A673 (cell line): ENCODE measurements around the gene PA2G4. TPM values are rescaled to one million over a fixed set of nuclear protein-coding genes. Genes with fewer than 3 reads are reported as not detected.

Experiments used
- BruUV-seq: library from RNA; stranded (reverse); fragments of 400-500 nt; replicated peaks from 2 replicates; lab custom pipeline; 2021; lab: Mats Ljungman, UMichigan
- CTCF ChIA-PET: fragments of 300-600 bp; sonication (Branson Sonifier 250); formaldehyde crosslinking; loops from one replicate; lab custom pipeline; 2022; ENCODE audit warnings: antibody characterized with exemption; lab: Charles Lee
- POLR2A ChIA-PET: fragments of 300-600 bp; sonication (Branson Sonifier 250); formaldehyde crosslinking; loops from one replicate; lab custom pipeline; 2022; ENCODE audit warnings: antibody characterized with exemption; ENCODE audit not compliant: low non-redundant PET; lab: Charles Lee
- DNase-seq: peaks from one replicate; pipeline ENCODE4 v3.0.0-alpha.2; 2015; ENCODE audit warnings: low spot score
- H3K27ac ChIP-seq: fragments of 200-600 bp; sonication (generic); 2 replicates; pipeline ENCODE4 v1.5.1; 2016; ENCODE audit warnings: mixed run types, low read depth, mild to moderate bottlenecking, mixed read lengths, antibody characterized with exemption, low read length; ENCODE audit not compliant: poor library complexity, severe bottlenecking
- H3K27me3 ChIP-seq: fragments of 200-600 bp; sonication (generic); replicated peaks from 2 replicates; pipeline ENCODE4 v1.6.1; 2017; ENCODE audit warnings: mixed run types, low read depth, mild to moderate bottlenecking, mixed read lengths, antibody characterized with exemption, low read length; ENCODE audit not compliant: insufficient read depth, poor library complexity
- H3K36me3 ChIP-seq: fragments of 200-600 bp; sonication (generic); 2 replicates; pipeline ENCODE4 v1.6.1; 2016; ENCODE audit warnings: mixed run types, mild to moderate bottlenecking, mixed read lengths, antibody characterized with exemption, low read length; ENCODE audit not compliant: insufficient read depth, poor library complexity, severe bottlenecking
- H3K4me1 ChIP-seq: fragments of 200-600 bp; sonication (generic); 2 replicates; pipeline ENCODE4 v1.6.1; 2017; ENCODE audit warnings: mixed run types, mild to moderate bottlenecking, mixed read lengths, antibody characterized with exemption, low read length; ENCODE audit not compliant: insufficient read depth, poor library complexity, severe bottlenecking
- H3K4me3 ChIP-seq: fragments of 200-600 bp; sonication (generic); 2 replicates; pipeline ENCODE4 v1.5.1; 2016; ENCODE audit warnings: low read depth, mixed run types, mild to moderate bottlenecking, mixed read lengths, low read length; ENCODE audit not compliant: poor library complexity, severe bottlenecking
- H3K9me3 ChIP-seq: fragments of 200-600 bp; sonication (generic); 2 replicates; pipeline ENCODE4 v1.6.1; 2016; ENCODE audit warnings: mixed run types, low read depth, mild to moderate bottlenecking, mixed read lengths, antibody characterized with exemption, low read length; ENCODE audit not compliant: poor library complexity, severe bottlenecking
- EZH2 ChIP-seq: fragments of 200-600 bp; sonication (generic); IDR thresholded peaks from 2 replicates; pipeline ENCODE4 v1.6.1; 2017; ENCODE audit warnings: borderline replicate concordance, low read depth, mild to moderate bottlenecking, mixed read lengths, antibody characterized with exemption, low read length; ENCODE audit not compliant: poor library complexity, severe bottlenecking
- intact Hi-C: fragments of 100-400 bp; cut with micrococcal nuclease; formaldehyde crosslinking; loops from one replicate; pipeline ENCODE4 v1.10.0; 2022; ENCODE audit not compliant: unreplicated experiment
- total RNA-seq: library from RNA; stranded (reverse); gene quantifications from 2 replicates; pipeline ENCODE4 v1.2.3, GENCODE V29; 2021
- TF ChIP-seq, protein P1 (sequence below): fragments of 300-800, 200-600 bp; sonication (generic); conservative IDR thresholded peaks from 2 replicates; pipeline ENCODE4 v1.5.1; 2017; ENCODE audit warnings: low read depth, mild to moderate bottlenecking, antibody characterized with exemption, low read length, moderate library complexity, mixed read lengths

The PA2G4 gene
- total RNA-seq, 1 experiment from 2014 or later: 327 TPM

DNA sequence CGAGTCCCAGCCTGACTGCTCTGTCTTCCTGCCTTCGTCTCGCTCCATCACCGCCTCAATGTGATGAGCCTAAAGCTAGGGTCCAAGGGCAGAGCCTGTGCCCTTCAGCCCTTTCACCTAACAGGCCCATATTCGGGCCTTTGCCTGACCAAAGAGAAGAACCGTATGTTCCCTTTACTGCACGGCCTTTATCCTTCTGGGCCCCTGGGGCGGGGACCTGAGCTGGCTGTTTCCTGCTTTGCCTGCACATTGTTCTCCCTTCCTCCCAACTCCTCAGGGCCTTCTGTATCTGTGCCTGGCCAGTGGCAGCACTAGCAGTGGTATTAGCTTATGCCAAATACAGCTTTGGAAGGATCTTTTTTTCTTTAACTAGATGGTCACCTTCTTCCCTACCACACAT lies 39.5 kb downstream of the PA2G4 start:
- intact Hi-C loops: no loop called here

DNA sequence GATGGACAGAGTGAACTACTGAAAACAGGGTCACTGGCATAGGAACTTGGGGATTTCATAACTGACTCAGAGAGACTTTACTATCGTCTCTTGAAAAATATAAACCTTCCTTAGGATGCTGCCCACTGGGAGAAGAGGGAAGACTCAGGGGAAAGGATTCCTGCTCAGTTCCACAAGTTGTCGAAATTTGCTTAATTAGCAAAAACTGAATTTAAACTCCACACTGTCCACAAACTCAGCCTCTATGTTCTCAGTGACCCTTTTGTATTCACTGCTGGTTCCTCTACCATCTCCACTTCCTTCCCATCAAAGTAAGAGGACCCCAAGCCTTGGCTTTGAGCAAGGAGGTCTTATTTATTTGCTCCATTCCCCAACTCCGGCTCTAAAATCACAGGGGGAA lies 40.9 kb downstream of the PA2G4 start:
- Histone ChIP-seq H3K4me3 (no peak overlapping the region), H3K36me3 (peaks cover 40% of the 10 kb centered on the region), H3K27me3 (no peaks in the 10 kb centered on the region), H3K27ac (no peak overlapping the region), H3K4me1 (no peaks in the 10 kb centered on the region), H3K9me3 (no peaks in the 10 kb centered on the region)
- intact Hi-C loops: no loop called here
- ChIA-PET CTCF (no interaction called here), POLR2A (no interaction called here)
- TF ChIP-seq EZH2: no peak
- TF ChIP-seq, protein P1, sequence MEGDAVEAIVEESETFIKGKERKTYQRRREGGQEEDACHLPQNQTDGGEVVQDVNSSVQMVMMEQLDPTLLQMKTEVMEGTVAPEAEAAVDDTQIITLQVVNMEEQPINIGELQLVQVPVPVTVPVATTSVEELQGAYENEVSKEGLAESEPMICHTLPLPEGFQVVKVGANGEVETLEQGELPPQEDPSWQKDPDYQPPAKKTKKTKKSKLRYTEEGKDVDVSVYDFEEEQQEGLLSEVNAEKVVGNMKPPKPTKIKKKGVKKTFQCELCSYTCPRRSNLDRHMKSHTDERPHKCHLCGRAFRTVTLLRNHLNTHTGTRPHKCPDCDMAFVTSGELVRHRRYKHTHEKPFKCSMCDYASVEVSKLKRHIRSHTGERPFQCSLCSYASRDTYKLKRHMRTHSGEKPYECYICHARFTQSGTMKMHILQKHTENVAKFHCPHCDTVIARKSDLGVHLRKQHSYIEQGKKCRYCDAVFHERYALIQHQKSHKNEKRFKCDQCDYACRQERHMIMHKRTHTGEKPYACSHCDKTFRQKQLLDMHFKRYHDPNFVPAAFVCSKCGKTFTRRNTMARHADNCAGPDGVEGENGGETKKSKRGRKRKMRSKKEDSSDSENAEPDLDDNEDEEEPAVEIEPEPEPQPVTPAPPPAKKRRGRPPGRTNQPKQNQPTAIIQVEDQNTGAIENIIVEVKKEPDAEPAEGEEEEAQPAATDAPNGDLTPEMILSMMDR: no peak
- no peak for DNase-seq
- BruUV-seq: no TSS peak

More for the DNA sequence above, 39.5 kb downstream of the PA2G4 start:
- H3K27me3 ChIP-seq: no peaks in the 10 kb centered on the region
- ChIA-PET POLR2A (no interaction called here), CTCF (no interaction called here)
- no peak for DNase-seq
- no peaks in the 10 kb centered on the region for H3K4me1 ChIP-seq
- no peaks in the 10 kb centered on the region for H3K9me3 ChIP-seq
- no peak for TF ChIP-seq EZH2
- no TSS peak for BruUV-seq
- H3K4me3 ChIP-seq: no peak overlapping the region
- H3K36me3 ChIP-seq: peaks cover 52% of the 10 kb centered on the region
- H3K27ac ChIP-seq: no peak overlapping the region

DNA sequence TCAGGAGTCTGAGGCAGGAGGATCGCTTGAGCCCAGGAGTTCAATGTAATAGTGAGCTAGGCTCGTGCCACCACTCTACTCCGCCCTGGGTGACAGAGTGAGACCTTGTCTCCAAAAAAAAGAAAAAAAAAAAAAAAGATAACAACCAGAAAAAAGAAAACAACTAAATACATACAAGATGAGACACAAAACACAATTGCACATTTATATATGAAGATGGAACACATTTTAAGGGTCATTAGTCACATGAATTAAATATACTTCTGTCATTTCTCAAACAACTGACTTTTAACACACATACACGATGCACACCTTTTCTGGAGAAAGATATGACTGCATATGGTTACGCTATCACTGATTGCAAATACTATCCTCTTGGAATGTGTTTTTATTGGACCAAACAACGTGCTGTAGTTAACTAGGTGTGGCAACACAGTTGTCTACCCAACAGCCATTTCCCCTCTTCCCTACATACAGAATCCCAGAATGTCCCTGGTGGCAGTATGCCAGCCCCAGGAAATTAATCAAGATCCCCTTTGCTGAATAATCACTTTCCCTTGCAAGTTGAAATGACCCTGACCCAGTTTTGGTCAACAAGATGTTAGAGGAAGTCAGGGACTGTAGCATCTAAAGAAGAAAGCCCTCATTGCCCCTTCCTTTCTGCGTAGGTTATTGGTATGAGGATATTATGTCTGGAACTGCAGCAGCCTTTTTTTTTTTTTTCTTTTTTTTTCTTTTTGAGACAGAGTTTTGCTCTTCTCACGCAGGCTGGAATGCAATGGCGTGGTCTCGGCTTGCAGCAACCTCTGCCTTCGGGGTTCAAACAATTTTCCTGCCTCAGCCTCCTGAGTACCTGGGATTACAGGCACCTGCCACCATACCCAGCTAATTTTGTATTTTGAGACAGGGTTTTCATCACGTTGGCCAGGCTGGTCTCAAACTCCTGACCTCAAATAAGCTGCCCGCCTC lies 42.4 kb downstream of the PA2G4 start:
- ChIA-PET POLR2A (interaction anchor here (0.7 kb wide), 1 partner anchor 12 kb away, joined by 3 read pairs; no protein-coding TSS in a partner anchor), CTCF (no interaction called here)
- no peaks in the 10 kb centered on the region for H3K27me3 ChIP-seq
- no peaks in the 10 kb centered on the region for H3K9me3 ChIP-seq
- intact Hi-C loops: no loop called here
- H3K36me3 ChIP-seq: peaks cover 30% of the 10 kb centered on the region
- TF ChIP-seq, protein P1: no peak
- TF ChIP-seq EZH2: no peak
- H3K4me3 ChIP-seq: no peak overlapping the region
- peaks cover 9% of the 10 kb centered on the region for H3K4me1 ChIP-seq
- BruUV-seq: no TSS peak
- DNase-seq: no peak
- no peak overlapping the region for H3K27ac ChIP-seq
